ENCODE measurements around the gene GPR27. TPM values are rescaled to one million over a fixed set of nuclear protein-coding genes. Genes with fewer than 3 reads are reported as not detected.

GPR27 gene
- total and polyA plus RNA-seq, 4 donors, result 0.09 to 0.65 (median 0.17) TPM; not detected in 1

- WGBS, result 81% methylated on average over 3 of the region's 3 CpGs
- no peaks in the 10 kb centered on the region for H3K36me3 ChIP-seq (ENCODE audit: control insufficient read depth in 4 of 4, insufficient read depth in 3 of 4, low read depth in 1 of 4, low read length in 3 of 4)
- TF ChIP-seq FOXA1 (IDR thresholded peaks at IDR 0.05) (no peak), YY1 (IDR thresholded peaks at IDR 0.05) (no peak), SP1 (IDR thresholded peaks at IDR 0.05) (no peak), GABPA (IDR thresholded peaks at IDR 0.05 in 1 of 2, conservative IDR thresholded peaks at IDR 0.05 in 1 of 2) (no peak), JUND (IDR thresholded peaks at IDR 0.05) (no peak), HNF4A (conservative IDR thresholded peaks at IDR 0.05) (no peak), EGR1 (IDR thresholded peaks at IDR 0.05; ENCODE audit: low read depth in 2 of 2) (no peak), RXRA (IDR thresholded peaks at IDR 0.05) (no peak), CTCF (IDR thresholded peaks at IDR 0.05; ENCODE audit: low read depth, low read length, missing input control) (no peak), HNF4G (IDR thresholded peaks at IDR 0.05) (no peak), REST (IDR thresholded peaks at IDR 0.05) (no peak), RAD21 (IDR thresholded peaks at IDR 0.05) (no peak), ATF3 (IDR thresholded peaks at IDR 0.05) (no peak), FOXA2 (IDR thresholded peaks at IDR 0.05) (no peak), MAX (IDR thresholded peaks at IDR 0.05) (no peak), TAF1 (conservative IDR thresholded peaks at IDR 0.05) (no peak), NR2F2 (IDR thresholded peaks at IDR 0.05) (no peak), ZBTB33 (IDR thresholded peaks at IDR 0.05) (no peak)
- H3K9ac ChIP-seq (ENCODE audit: low read depth in 1 of 2, low read length in 2 of 2), result no peak overlapping the region
- H3K27me3 ChIP-seq (ENCODE audit: control insufficient read depth in 4 of 4, insufficient read depth in 4 of 4, low read length in 3 of 4), result peaks cover 0 to 13% (median under 1%) of the 10 kb centered on the region in 4 donors
- no peak overlapping the region for H3K4me3 ChIP-seq (ENCODE audit: low read depth in 1 of 3, low read length in 3 of 3)
- no peak for DNase-seq (ENCODE audit: low spot score)
- no peak overlapping the region for H3K27ac ChIP-seq (ENCODE audit: low read depth in 1 of 2, low read length in 2 of 2)
- H3K9me3 ChIP-seq (ENCODE audit: control insufficient read depth in 4 of 4, low read length in 3 of 4), result no peaks in the 10 kb centered on the region
- no peaks in the 10 kb centered on the region for H3K4me1 ChIP-seq (ENCODE audit: control insufficient read depth in 4 of 4, insufficient read depth in 4 of 4, low read length in 3 of 4)
Measured at GRCh38 chr3:71803248-71803647, 49.6 kb downstream of the GPR27 start.

Data from liver (tissue), 9 donors.